Measurements from ENCODE around the gene RNGTT.

DNA sequence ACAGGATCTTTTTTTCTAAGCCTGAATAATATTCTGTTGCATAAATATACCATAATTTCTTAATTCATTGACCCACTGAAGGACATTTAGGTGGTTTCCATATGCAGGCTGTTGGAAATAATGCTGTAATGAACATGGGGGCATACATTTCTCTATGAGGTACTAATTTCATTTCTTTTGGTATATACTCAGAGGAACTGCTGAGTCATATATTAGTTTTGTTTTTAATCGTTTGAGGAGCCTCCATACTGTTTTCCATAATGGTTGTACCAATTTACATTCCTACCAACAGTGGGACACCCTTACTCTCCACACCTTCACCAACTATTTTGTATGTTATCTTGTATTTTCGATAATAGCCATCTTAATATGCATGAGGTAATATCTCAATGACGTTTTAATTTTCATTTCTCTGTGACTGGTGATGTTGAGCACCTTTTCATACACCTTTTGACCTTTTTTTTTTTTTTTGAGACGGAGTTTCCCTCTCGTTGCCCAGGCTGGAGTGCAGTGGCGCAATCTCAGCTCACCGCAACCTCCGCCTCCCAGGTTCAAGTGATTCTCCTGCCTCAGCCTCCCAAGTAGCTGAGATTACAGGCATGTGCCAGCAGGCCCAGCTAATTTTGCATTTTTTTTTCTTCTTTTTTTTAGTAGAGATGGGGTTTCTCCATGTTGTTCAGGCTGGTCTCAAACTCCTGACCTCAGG is 187.4 kb downstream of the RNGTT start:
- TF ChIP-seq, protein P1, sequence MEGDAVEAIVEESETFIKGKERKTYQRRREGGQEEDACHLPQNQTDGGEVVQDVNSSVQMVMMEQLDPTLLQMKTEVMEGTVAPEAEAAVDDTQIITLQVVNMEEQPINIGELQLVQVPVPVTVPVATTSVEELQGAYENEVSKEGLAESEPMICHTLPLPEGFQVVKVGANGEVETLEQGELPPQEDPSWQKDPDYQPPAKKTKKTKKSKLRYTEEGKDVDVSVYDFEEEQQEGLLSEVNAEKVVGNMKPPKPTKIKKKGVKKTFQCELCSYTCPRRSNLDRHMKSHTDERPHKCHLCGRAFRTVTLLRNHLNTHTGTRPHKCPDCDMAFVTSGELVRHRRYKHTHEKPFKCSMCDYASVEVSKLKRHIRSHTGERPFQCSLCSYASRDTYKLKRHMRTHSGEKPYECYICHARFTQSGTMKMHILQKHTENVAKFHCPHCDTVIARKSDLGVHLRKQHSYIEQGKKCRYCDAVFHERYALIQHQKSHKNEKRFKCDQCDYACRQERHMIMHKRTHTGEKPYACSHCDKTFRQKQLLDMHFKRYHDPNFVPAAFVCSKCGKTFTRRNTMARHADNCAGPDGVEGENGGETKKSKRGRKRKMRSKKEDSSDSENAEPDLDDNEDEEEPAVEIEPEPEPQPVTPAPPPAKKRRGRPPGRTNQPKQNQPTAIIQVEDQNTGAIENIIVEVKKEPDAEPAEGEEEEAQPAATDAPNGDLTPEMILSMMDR (IDR thresholded peaks at IDR 0.05) = no peak
- TF ChIP-seq POLR2AphosphoS5 (IDR thresholded peaks at IDR 0.05) (no peak), POLR2A (IDR thresholded peaks at IDR 0.05) (no peak)

Data from upper lobe of left lung (tissue), 4 donors.